M059J (cell line): Measurements from ENCODE around the gene YTHDF1. TPM values are rescaled to one million over a fixed set of nuclear protein-coding genes. Genes with fewer than 3 reads are reported as not detected.
"Not testable (repeated sequence)": the region's sequence is repeated elsewhere in the genome, so short reads cannot be mapped to it uniquely, and the experiment has no call there.

ENCODE experiments used
- DNase-seq: peaks from one replicate; pipeline ENCODE4 v3.0.0-alpha.2; 2012; ENCODE audit warnings: low read depth
- total RNA-seq: library from RNA; depleted of rRNA; stranded (reverse); fragments of >200 nt; shearing (Covaris generic); gene quantifications from 2 replicates; pipeline ENCODE4 v1.2.3, GENCODE V29; 2014

Gene YTHDF1
- total RNA-seq, 1 experiment from 2014 or later, result 41.2 TPM

DNA sequence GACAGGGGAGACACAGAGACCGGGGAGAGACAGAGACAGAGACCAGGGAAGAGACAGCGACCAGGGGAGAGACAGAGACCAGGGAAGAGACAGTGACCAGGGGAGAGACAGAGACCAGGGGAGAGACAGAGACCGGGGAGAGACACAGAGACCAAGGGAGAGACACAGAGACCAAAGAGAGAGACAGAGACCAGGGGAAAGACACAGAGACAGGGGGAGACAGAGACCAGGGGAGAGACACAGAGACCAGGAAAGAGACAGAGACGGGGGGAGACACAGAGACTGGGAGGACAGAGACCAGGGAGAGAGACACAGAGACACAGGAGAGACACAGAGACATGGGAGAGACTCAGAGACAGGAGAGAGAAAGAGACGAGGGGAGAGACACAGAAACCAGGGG lies 43.9 kb downstream of the YTHDF1 start:
- DNase-seq, result no peak

GRCh38 chr20:63169681-63170080 lies 46.2 kb downstream of the YTHDF1 start:
- DNase-seq, result no peak

DNA sequence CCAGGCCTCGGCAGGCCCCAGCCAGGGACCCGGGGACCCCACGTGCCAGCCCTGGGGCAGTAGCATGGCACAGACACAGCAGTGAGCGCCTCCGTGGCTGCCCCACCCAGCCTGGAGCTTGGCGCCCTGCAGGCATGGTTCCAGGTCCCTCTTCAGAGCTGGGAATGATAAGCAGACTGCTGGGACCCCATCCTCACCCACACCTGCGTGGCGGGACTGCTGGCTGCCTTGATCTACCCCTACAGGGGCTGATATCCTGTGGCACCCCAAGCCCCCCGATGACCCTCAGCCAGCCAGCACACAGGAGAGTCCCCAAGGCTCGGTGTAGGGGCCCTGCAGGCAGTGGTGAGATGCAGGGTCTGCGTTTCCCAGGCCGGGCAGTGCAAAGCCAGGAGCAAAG lies 47.1 kb downstream of the YTHDF1 start:
- no peak for DNase-seq

GRCh38 chr20:63167918-63168520 lies 47.9 kb downstream of the YTHDF1 start:
- DNase-seq, result no peak

DNA sequence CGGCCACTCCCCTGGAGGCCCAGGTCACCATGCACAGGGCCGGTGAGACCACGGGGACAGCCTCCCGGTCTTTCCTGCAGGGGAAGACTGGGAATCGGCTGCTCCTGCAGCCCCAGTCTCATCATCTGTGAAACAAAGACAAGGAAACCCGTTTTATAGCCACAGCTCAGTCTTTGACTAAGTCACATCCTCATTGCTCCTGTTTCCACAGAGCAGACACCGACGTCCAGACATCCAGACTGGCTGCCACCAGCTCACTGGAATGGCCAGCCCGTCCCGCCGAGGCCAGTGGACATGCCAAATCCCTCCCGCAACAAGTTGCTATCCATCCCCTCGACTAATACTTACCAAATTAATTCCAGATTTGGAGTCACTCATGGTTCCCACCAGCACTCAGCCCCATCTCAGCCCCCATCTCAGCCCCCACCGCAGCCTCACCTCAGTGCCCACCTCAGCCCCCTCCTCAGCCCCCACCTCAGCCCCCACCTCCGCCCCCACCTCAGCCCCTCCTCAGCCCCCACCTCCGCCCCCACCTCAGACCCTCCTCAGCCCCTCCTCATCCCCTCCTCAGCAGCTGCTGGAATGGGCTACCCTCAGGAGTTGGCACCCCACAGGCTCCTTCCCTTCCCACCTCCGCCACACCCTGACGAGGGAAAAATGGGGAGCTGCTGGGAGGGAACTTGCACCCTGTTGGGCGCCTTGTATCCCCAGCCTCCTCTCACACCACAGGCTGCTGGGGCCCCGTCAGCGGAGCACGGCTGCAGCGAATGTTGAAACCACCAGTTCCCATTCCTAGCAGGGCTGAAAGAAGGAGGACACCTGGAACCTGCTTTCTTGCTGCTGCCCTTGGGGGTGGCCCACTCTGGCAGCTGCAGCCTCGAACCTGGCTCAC lies 48.7 kb downstream of the YTHDF1 start:
- DNase-seq, result peak; percentile 58

DNA sequence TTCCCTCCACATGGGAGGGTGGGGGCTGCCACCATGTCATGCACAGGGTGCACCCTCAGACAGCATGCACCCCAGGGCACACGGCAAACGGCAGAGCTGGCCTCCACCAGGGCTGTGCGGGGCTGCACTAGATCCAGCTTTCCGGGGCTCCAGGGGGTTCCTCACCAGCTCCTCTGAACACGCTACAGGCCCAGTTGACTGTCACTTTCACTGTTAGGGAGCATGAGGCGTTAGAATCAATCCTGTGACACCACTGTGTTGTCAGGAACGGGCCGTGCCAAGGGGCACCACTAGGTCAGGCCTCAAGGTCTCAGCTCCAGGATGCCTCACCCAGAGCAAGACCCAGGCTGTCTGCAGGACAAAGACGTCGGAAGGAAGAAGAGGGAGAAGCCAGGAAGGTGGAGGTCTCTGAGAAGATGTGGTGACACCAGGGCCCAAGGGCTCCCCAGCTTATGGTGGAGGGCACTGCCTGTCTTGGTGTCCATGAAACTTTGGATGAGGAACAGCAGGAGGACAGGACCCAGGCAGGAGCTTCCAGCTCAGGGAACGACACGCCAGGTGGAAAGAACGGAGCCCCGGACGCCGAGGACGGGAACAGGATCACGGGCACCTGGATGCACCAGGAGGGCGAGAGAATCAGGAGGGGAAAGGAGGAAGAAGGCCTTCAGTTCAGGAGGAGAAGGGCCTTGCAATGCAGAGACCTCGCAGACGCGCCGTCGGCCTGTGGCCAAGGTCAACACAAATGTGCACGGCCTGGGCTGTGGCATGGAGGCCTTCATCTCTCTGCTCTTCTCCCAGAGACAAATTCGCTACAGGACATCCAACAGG lies 49.5 kb downstream of the YTHDF1 start:
- no peak for DNase-seq

- DNase-seq, result no peak
Measured at GRCh38 chr20:63165356-63166192, 50.4 kb downstream of the YTHDF1 start.

- DNase-seq, result no peak
Measured at GRCh38 chr20:63164484-63165355, 51.2 kb downstream of the YTHDF1 start.

- DNase-seq, result no peak
Measured at GRCh38 chr20:63163596-63164483, 52.1 kb downstream of the YTHDF1 start.

GRCh38 chr20:63163171-63163570 lies 52.8 kb downstream of the YTHDF1 start:
- DNase-seq, result no peak

- no peak for DNase-seq
Measured at GRCh38 chr20:63162206-63162795, 53.6 kb downstream of the YTHDF1 start.

- no peak for DNase-seq
Measured at GRCh38 chr20:63161176-63161651, 54.7 kb downstream of the YTHDF1 start.

- no peak for DNase-seq
Measured at GRCh38 chr20:63160641-63161175, 55.2 kb downstream of the YTHDF1 start.

DNA sequence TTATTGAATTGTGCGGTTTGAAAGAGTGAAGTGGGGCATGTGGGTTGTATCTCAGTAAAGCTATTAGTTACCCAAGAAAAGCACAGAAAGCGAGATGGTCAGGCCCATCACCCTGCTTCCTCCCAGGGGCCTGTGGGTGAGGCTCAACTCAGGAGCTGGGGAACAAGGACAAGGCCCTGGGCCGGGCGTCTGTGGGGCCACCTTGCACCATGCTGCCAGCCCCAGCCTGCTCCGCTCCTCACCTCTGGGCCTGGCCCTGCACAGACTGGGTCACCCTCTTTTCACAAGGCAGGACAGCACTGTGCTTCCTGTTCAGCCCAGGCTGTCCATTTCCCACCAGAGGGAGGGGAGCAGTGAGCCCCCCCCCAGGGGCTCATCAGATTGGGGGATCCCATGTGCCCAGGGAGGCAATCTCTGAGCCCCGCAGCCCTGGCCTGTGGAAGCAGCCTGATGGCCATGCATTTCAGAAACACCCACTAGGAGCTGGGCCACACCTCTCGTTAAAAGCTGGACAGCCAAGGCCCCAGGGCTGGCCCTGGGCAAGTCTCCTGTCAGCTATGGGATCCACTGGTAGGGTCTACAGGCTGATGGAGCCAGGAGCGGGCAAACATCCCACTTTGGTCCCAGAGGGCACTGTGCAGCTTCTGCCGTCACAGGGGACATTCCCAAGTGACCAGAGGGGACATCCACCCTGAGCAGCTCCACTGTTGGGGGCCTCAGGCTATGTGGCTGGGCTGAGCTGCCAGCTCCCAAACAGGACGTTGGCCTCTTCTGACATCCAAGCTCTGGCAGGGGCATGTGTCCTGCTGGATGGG lies 55.9 kb downstream of the YTHDF1 start:
- DNase-seq, result no peak

- DNase-seq, result not testable (repeated sequence)
Measured at GRCh38 chr20:63159251-63159650, 56.7 kb downstream of the YTHDF1 start.

DNA sequence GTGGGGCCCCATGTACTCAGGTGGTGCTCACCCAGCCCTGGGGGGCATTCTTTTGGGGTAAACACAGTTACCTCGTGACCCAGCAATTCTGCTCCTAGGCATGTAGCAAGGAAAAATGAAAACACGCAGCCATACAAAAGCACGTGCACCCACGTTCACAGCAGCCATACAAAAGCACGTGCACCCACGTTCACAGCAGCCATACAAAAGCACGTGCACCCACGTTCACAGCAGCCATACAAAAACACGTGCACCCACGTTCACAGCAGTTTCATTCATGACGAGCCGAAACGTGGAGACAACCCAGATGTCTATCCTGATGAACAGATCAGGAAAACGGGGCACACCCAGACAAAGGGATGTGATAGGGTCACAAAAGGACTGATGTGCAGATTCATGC lies 57.1 kb downstream of the YTHDF1 start:
- no peak for DNase-seq

DNA sequence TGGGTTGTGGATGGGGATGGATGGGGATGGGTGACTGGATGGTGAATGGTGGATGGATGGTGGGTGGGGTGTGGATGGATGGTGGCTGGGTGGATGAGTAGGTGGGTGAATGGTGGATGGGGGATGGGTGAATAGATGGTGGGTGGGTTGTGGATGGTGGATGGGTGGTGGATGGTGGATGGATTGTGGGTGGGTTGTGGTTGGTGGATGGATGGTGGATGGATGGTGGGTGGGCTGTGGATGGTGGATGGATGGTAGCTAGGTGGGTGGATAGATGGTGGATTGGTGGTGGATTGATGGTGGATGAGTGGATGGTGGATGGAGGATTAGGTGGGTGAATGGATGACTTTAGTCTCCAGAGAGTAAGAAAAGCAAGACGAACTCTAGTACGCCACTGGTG lies 57.6 kb downstream of the YTHDF1 start:
- DNase-seq, result no peak

DNA sequence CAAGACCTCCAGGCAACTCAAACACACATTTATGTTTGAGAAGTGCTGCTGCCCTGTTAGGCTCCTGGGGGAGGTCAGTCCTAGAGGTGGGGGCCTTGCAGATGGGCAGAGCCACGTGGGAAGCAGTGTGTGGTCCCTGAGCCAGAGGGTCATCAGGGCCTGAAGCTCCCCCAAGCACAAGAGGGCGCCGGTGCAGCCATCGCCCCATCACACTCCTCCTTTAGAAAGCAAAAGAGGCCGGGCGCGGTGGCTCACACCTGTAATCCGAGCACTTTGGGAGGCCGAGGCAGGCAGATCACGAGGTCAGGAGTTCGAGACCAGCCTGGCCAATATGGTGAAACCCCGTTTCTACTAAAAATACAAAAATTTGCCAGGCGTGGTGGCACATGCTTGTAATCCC lies 58.5 kb downstream of the YTHDF1 start:
- not testable (repeated sequence) for DNase-seq
